Lung (tissue), 12 donors: ENCODE measurements around the gene MAD2L2. TPM values are rescaled to one million over a fixed set of nuclear protein-coding genes. Genes with fewer than 3 reads are reported as not detected.

Experiments
- ATAC-seq: fragments of 200-7000 bp; cut with Tn5 transposase; one replicate; pipeline ENCODE4 v1.9.1; 2020; ENCODE audit warnings: moderate number of reproducible peaks; ENCODE audit not compliant: insufficient read depth, low FRiP score
- DNase-seq, 3 donors: peaks; one replicate each; pipeline ENCODE4 v3.0.0-alpha.2; 2013 to 2017
- H3K27ac ChIP-seq, 2 donors: one replicate each; pipeline ENCODE4 v1.5.1; 2013; ENCODE audit warnings: mild to moderate bottlenecking in 2 of 2, moderate library complexity in 2 of 2, control low read depth in 1 of 2, inconsistent platforms in 1 of 2, low read depth in 1 of 2, low read length in 1 of 2
- H3K27me3 ChIP-seq, 3 donors: one replicate each; pipeline ENCODE4 v1.5.1; 2013; ENCODE audit warnings: low read length in 2 of 3; ENCODE audit not compliant: control insufficient read depth in 3 of 3, insufficient read depth in 3 of 3
- H3K36me3 ChIP-seq, 4 donors: one replicate each; pipeline ENCODE4 v1.5.1; 2013; ENCODE audit warnings: low read length in 4 of 4, mild to moderate bottlenecking in 1 of 4, moderate library complexity in 1 of 4; ENCODE audit not compliant: control insufficient read depth in 4 of 4, insufficient read depth in 4 of 4
- H3K4me1 ChIP-seq, 5 donors: one replicate each; pipeline ENCODE4 v1.5.1; 2013; ENCODE audit warnings: low read length in 5 of 5, mild to moderate bottlenecking in 2 of 5, moderate library complexity in 1 of 5; ENCODE audit not compliant: control insufficient read depth in 5 of 5, insufficient read depth in 5 of 5
- H3K4me3 ChIP-seq: one replicate; pipeline ENCODE4 v1.5.1; 2013; ENCODE audit warnings: mild to moderate bottlenecking, control low read depth, moderate library complexity
- H3K9ac ChIP-seq, 2 donors: one replicate each; pipeline ENCODE4 v1.5.1; 2013; ENCODE audit warnings: low read length in 2 of 2, control low read depth in 1 of 2; ENCODE audit not compliant: insufficient read depth in 1 of 2
- H3K9me3 ChIP-seq, 4 donors: one replicate each; pipeline ENCODE4 v1.5.1; 2013; ENCODE audit warnings: low read length in 3 of 4, mild to moderate bottlenecking in 1 of 4, moderate library complexity in 1 of 4; ENCODE audit not compliant: control insufficient read depth in 4 of 4, insufficient read depth in 3 of 4
- WGBS, 2 donors: extraction: QIAGEN DNeasy Blood & Tissue Kit; methylation state at CpG; one replicate each; pipeline ENCODE4 v1.1.7; 2013; 5-methylcytosine and 5-hydroxymethylcytosine counted together
- polyA plus RNA-seq, 2 donors: library from polyadenylated mRNA; stranded (reverse); fragments of 200-250 nt; gene quantifications; one replicate each; pipeline ENCODE4 v1.2.1, GENCODE V29; 2013
- total RNA-seq, 2 donors: library from RNA; depleted of rRNA in 1 of 2; stranded (reverse); fragments of >200 nt in 1 of 2; gene quantifications; one replicate each; pipeline ENCODE4 v1.2.1, GENCODE V29; 2014 to 2021
- TF ChIP-seq, protein P1 (sequence below): IDR thresholded peaks from 2 replicates; pipeline ENCODE4 v1.5.1; 2012; ENCODE audit warnings: mild to moderate bottlenecking; ENCODE audit errors: control extremely low read depth, extremely low read depth
- donor health status: control.
- donor health status: control.
- donor health status: Bipolar disorder and iron deficiency.
- donor health status: healthy.
- donor health status: DM: yes; HTN: yes; CAD: no.

Gene MAD2L2
- total and polyA plus RNA-seq, 4 donors: 23.4 to 61.9 (median 30.5) TPM

DNA sequence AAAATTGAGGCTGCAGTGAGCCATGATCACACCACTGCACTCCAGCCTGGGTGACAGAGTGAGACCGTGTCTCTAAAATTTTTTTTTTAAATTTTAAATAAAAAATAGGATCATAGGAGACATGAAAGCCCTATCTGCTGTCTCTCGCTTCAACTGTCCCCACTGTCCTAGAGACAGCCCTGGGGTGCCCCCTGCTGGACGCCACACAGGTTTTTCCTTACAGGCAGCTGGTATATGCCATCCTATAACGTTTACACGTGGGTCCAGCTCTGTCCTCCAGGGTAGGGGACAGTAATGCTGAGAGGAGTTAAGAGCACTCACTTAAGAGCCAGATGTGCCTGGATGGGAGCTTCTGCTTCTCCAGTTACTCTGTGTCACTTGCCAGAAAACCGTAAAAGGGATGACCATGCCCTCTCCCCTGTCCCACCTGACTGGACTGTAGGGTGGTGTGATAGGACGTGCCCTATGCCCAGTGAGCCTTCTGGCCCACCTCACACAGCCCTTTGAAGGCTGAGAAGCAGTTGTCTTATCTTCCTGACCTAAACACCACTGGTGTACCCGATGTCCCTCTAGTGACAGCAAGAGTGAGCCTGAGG, 35.2 kb downstream of the MAD2L2 start:
- DNase-seq: peak; percentile 74 to 78 (median 76)
- H3K27ac ChIP-seq: no peak overlapping the region
- no peaks in the 10 kb centered on the region for H3K9me3 ChIP-seq
- H3K27me3 ChIP-seq: peaks cover 0 to 21% (median 11%) of the 10 kb centered on the region in 3 donors
- ATAC-seq: peak; percentile 53
- H3K4me1 ChIP-seq: peaks cover 0 to 18% (median 3%) of the 10 kb centered on the region in 5 donors
- TF ChIP-seq, protein P1, sequence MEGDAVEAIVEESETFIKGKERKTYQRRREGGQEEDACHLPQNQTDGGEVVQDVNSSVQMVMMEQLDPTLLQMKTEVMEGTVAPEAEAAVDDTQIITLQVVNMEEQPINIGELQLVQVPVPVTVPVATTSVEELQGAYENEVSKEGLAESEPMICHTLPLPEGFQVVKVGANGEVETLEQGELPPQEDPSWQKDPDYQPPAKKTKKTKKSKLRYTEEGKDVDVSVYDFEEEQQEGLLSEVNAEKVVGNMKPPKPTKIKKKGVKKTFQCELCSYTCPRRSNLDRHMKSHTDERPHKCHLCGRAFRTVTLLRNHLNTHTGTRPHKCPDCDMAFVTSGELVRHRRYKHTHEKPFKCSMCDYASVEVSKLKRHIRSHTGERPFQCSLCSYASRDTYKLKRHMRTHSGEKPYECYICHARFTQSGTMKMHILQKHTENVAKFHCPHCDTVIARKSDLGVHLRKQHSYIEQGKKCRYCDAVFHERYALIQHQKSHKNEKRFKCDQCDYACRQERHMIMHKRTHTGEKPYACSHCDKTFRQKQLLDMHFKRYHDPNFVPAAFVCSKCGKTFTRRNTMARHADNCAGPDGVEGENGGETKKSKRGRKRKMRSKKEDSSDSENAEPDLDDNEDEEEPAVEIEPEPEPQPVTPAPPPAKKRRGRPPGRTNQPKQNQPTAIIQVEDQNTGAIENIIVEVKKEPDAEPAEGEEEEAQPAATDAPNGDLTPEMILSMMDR: peak; percentile 55
- H3K9ac ChIP-seq: no peak overlapping the region
- H3K4me3 ChIP-seq: no peak overlapping the region
- H3K36me3 ChIP-seq: no peaks in the 10 kb centered on the region
- WGBS, 2 donors: 27 to 30% methylated on average over 8 of the region's 8 CpGs

DNA sequence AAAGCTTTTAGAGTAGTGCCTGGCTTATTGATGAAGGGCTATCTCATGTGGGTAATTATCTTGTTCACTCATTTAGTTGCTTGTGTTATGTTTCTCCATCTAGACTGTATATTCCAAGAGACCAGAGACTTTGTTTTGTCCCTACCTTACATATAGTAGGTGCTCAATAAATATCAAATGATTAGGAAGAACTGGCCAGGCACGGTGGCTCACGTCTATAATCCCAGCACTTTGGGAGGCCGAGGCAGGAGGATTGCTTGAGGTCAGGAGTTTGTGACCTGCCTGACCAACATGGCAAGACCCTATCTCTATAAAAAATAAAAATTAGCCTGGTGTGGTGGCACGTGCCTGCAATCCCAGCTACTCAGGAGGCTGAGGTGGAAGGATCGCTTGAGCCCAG, 35.7 kb downstream of the MAD2L2 start:
- peaks cover 0 to 18% (median 3%) of the 10 kb centered on the region in 5 donors for H3K4me1 ChIP-seq
- H3K27ac ChIP-seq: no peak overlapping the region
- no peaks in the 10 kb centered on the region for H3K36me3 ChIP-seq
- 91 to 96% methylated on average over 5 of the region's 5 CpGs for WGBS, 2 donors
- no peak overlapping the region for H3K4me3 ChIP-seq
- no peaks in the 10 kb centered on the region for H3K9me3 ChIP-seq
- H3K9ac ChIP-seq: no peak overlapping the region
- DNase-seq (no peak), ATAC-seq (no peak)
- TF ChIP-seq, protein P1: no peak
- H3K27me3 ChIP-seq: peaks cover 0 to 19% (median 10%) of the 10 kb centered on the region in 3 donors

DNA sequence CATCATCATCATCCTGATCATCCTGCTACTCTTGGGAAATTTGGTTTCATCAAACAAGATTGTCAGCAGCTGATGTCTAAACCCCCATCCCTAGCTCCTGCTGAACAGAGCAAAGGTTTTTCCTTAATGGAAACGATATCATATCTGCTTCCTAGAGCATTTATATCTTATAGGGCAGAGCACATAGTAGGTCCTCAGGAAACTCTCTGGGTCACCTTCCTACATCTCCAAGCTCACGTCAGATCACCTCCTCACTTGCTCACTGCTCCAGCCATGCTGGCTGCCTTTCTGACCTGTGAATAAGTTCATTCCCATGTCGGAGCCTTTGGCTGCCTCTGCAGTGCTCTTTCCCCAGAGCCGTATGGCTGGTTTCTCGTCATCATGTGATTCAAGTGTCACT, 37.2 kb downstream of the MAD2L2 start:
- WGBS, 2 donors: 50 to 68% methylated on average over 5 of the region's 5 CpGs
- H3K9me3 ChIP-seq: no peaks in the 10 kb centered on the region
- ATAC-seq (no peak), DNase-seq (no peak)
- no peak overlapping the region for H3K9ac ChIP-seq
- H3K36me3 ChIP-seq: no peaks in the 10 kb centered on the region
- TF ChIP-seq, protein P1: no peak
- peaks cover 0 to 12% (median 0%) of the 10 kb centered on the region in 5 donors for H3K4me1 ChIP-seq
- no peak overlapping the region for H3K4me3 ChIP-seq
- no peak overlapping the region for H3K27ac ChIP-seq
- peaks cover 0 to 4% (median 0%) of the 10 kb centered on the region in 3 donors for H3K27me3 ChIP-seq
